ENCODE measurements around the gene ZPLD1.

Gene ZPLD1

GRCh38 chr3:102434715-102435114 is at the start of gene ZPLD1:
ZPLD1 (plus strand) TSS chr3:102435015; CDS start chr3:102438488, 3,473 bp downstream.
- no peak for DNase-seq (ENCODE audit: low read depth)
- H3K4me3 ChIP-seq (replicated peaks; ENCODE audit: low read depth, low read length) = no peak within 1 kb of the TSS
- no peak for TF ChIP-seq CTCF (IDR thresholded peaks at IDR 0.05; ENCODE audit: low read length, missing control alignments)

- H3K4me3 ChIP-seq (replicated peaks; ENCODE audit: low read depth, low read length) = no peak overlapping the region
- TF ChIP-seq CTCF (IDR thresholded peaks at IDR 0.05; ENCODE audit: low read length, missing control alignments) = no peak
Observed at GRCh38 chr3:102390171-102390864, 44.5 kb upstream of the ZPLD1 start.

GRCh38 chr3:102390916-102391315 is 43.9 kb upstream of the ZPLD1 start:
- no peak for TF ChIP-seq CTCF (IDR thresholded peaks at IDR 0.05; ENCODE audit: low read length, missing control alignments)
- DNase-seq (ENCODE audit: low read depth) = no peak
- no peak overlapping the region for H3K4me3 ChIP-seq (replicated peaks; ENCODE audit: low read depth, low read length)

More at GRCh38 chr3:102390171-102390864, 44.5 kb upstream of the ZPLD1 start:
- DNase-seq (ENCODE audit: low read depth) = no peak

GRCh38 chr3:102391491-102391890 is 43.3 kb upstream of the ZPLD1 start:
- no peak overlapping the region for H3K4me3 ChIP-seq (replicated peaks; ENCODE audit: low read depth, low read length)
- DNase-seq (ENCODE audit: low read depth) = no peak
- TF ChIP-seq CTCF (IDR thresholded peaks at IDR 0.05; ENCODE audit: low read length, missing control alignments) = no peak

GRCh38 chr3:102394517-102394916 is 40.3 kb upstream of the ZPLD1 start:
- no peak for DNase-seq (ENCODE audit: low read depth)
- no peak for TF ChIP-seq CTCF (IDR thresholded peaks at IDR 0.05; ENCODE audit: low read length, missing control alignments)
- no peak overlapping the region for H3K4me3 ChIP-seq (replicated peaks; ENCODE audit: low read depth, low read length)

GRCh38 chr3:102398176-102398575 is 36.6 kb upstream of the ZPLD1 start:
- H3K4me3 ChIP-seq (replicated peaks; ENCODE audit: low read depth, low read length) = no peak overlapping the region
- no peak for DNase-seq (ENCODE audit: low read depth)
- TF ChIP-seq CTCF (IDR thresholded peaks at IDR 0.05; ENCODE audit: low read length, missing control alignments) = no peak

GRCh38 chr3:102398666-102399065 is 36.1 kb upstream of the ZPLD1 start:
- H3K4me3 ChIP-seq (replicated peaks; ENCODE audit: low read depth, low read length) = no peak overlapping the region
- no peak for DNase-seq (ENCODE audit: low read depth)
- no peak for TF ChIP-seq CTCF (IDR thresholded peaks at IDR 0.05; ENCODE audit: low read length, missing control alignments)
